Measurements from ENCODE around the gene VPS9D1.

GRCh38 chr16:89668790-89669158, 51.9 kb downstream of the VPS9D1 start:
- TF ChIP-seq NPAS2 (CRISPR knock-in tag; IDR thresholded peaks at IDR 0.05; ENCODE audit: borderline replicate concordance) (no peak), CTCF (IDR thresholded peaks at IDR 0.05) (no peak), RAD21 (conservative IDR thresholded peaks at IDR 0.05 in 1 of 2, IDR thresholded peaks at IDR 0.05 in 1 of 2) (no peak), POLR2A (IDR thresholded peaks at IDR 0.05; ENCODE audit: low read length) (no peak), JUNB (IDR thresholded peaks at IDR 0.05) (no peak), EP300 (IDR thresholded peaks at IDR 0.05) (no peak), JUN (IDR thresholded peaks at IDR 0.05) (no peak), USF2 (IDR thresholded peaks at IDR 0.05) (no peak)

All from A549 (cell line).